ENCODE results near the gene PVALB.

PVALB gene

DNA sequence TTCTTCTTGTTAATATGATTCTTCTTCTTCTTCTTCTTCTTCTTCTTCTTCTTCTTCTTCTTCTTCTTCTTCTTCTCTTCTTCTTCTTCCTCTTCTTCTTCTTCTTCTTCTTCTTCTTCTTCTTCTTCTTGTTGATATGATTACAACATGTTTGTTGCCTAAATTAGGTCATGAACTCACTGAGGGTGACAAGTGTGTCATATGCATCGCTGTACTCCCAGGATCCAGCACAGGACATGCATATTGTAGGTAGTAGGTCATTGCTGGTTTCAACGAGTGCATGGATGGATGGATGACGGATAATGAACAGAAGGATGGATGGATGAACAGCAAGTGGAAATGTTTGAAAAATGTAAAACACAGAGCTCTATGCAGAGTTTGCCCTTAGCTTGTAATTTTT is 14.9 kb upstream of the PVALB start:
- no peak overlapping the region for H3K4me3 ChIP-seq (ENCODE audit: low read length)
- TF ChIP-seq ZNF274 (IDR thresholded peaks at IDR 0.05; ENCODE audit: low read depth, low read length) = no peak

DNA sequence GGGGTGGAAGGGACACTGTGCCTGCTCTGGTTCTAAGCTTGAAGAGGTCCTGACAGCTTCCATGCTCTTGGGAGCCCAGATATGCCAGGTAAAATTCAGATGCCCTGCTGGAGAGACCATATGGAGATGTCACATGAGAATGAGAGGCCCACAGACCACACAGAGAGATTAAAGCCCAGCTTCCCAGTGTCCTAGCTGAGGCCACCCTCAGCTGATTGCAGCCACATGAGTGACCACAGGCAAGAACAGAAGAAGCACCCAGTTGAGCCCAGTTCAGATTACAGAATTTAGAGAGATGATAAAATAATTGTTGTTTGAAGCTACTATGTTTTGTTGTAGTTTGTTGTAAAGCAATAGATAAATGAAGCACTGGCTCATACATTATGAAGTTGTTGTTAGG is 14.4 kb upstream of the PVALB start:
- TF ChIP-seq ZNF274 (IDR thresholded peaks at IDR 0.05; ENCODE audit: low read depth, low read length) = no peak
- no peak overlapping the region for H3K4me3 ChIP-seq (ENCODE audit: low read length)

DNA sequence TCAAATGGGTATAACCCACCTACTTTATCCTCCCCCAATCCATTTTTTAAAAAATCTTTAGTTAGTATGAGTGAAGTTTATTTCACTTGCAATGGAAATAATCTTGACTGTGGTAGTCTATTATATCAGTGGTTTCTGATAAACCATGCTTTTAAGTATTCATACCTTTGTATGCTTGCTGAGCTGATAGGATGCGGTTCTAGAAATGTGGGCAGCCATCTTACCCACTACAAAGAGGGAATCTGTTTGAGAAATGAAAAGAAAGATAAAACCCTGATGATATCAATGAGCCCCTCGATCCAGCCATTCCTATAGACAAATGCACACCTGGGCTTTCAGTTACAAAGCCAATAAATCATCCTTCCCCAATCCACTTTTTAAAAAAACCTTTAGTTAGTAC is 13.8 kb upstream of the PVALB start:
- no peak for TF ChIP-seq ZNF274 (IDR thresholded peaks at IDR 0.05; ENCODE audit: low read depth, low read length)
- H3K4me3 ChIP-seq (ENCODE audit: low read length) = no peak overlapping the region

DNA sequence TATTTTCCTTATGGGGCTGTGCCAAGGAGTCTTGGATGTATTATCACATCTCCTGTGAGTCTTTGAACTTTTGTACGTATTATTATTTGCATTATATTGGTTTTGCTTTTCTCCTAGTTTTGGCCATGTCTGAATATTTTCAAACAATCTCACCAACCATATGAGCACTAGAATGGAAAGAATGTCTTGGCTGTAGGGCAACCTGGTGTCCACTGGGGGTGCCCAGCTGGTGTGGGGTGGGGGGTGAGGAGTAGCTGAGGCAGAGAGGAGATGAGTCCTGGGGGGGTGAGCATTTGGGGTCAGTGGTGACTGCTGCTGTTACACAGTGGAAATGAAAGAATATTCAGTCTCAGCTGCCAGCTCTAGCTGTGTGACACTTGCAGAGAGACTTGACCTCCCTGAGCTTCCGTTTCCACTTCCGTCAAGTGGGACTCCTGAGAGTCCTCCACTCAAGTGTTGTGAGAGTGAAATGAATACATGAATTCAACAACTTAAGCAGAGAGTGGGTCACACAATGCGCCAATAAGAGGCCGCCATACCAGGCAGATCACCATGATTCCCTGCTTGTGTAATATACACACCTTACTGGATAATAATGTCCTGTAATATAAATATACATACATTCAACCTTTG is 12.7 kb upstream of the PVALB start:
- H3K4me3 ChIP-seq (ENCODE audit: low read length) = no peak overlapping the region
- TF ChIP-seq ZNF274 (IDR thresholded peaks at IDR 0.05; ENCODE audit: low read depth, low read length) = no peak

DNA sequence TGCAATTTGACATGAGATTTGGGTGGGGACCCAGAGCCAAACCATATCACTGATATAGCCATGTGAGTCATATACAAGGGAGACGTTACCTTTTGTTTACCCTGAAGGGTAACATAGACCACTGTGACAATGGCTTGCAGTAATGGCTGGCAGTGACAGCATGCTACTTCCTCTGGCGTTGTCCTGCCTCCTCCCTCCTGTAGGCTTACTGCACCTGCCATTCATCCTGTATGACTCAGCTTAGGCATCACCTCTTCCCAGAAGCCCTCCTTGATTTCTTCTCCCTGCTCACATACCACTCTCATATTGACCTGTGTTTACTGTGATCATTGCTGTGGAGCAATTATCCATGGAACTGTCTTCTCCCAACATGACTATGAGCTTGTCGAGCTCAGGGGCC is 12.0 kb upstream of the PVALB start:
- no peak overlapping the region for H3K4me3 ChIP-seq (ENCODE audit: low read length)
- no peak for TF ChIP-seq ZNF274 (IDR thresholded peaks at IDR 0.05; ENCODE audit: low read depth, low read length)

DNA sequence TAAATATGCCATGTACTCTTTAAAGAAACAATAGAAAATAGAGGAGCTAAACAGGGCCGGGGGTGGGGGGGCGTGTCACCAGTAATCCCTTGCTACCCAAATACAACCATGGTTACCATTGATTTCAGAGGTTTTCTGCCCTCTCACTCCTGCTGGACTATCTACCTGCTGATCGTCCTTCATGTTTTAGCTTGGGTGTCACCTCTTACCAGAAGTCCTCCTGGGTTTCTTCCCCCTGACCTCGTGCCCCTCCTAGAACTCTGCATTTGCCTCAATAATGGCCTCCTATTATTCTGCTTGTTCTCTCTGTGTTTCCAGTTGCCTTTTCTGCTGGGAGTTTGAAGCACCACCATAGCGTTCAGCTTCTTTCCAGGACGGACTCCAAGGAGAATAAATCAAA is 9.4 kb upstream of the PVALB start:
- TF ChIP-seq ZNF274 (IDR thresholded peaks at IDR 0.05; ENCODE audit: low read depth, low read length) = no peak
- H3K4me3 ChIP-seq (ENCODE audit: low read length) = no peak overlapping the region

DNA sequence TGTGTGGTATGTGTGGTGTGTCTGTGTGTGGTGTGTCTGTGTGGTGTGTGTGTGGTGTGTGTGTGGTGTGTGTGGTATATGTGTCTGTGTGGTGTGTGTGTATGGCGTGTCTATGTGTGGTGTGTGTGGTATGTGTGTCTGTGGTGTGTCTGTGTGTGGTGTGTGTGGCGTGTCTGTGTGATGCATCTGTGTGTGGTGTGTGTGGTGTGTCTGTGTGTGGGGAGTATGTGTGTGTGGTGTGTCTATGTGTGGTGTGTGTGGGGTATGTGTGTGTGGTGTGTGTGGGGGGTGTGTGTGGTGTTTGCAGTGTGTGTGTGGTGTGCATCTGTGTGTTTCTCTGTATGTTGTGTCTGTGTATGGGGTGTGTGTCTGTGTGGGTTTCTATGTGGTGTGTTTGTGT is 7.8 kb upstream of the PVALB start:
- no peak overlapping the region for H3K4me3 ChIP-seq (ENCODE audit: low read length)
- no peak for TF ChIP-seq ZNF274 (IDR thresholded peaks at IDR 0.05; ENCODE audit: low read depth, low read length)

DNA sequence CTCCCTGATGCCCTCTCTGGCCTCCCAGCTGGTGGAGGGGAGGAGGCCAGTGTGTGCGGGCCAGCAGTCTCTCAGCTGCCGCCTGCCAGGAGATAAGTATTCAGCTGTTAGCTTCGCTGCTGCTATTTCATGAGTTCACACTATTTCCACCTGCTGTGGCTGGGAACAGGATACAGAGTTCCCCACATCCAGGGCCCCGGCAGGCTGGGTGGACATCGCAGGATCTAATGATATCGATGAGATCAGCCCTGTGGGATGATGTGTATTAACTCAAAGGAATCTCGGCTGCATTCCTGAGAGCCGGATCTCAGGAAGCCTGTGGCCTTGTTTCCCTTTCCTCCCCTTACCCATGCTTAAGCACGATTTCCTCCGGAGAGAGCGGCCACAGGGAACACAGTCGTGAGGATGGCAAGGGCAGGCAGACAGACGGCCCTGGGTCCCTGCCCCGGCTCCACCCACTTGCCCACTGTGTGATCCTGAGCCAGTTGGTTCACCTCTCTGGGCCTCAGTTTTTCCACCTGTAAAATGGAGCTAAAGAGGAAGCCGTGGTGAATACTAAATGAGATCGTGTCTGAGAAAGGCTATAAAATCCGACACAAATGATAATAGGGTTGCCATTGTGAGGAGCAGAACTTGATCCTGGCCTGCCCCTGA is 6.5 kb upstream of the PVALB start:
- TF ChIP-seq ZNF274 (IDR thresholded peaks at IDR 0.05; ENCODE audit: low read depth, low read length) = no peak
- no peak overlapping the region for H3K4me3 ChIP-seq (ENCODE audit: low read length)

DNA sequence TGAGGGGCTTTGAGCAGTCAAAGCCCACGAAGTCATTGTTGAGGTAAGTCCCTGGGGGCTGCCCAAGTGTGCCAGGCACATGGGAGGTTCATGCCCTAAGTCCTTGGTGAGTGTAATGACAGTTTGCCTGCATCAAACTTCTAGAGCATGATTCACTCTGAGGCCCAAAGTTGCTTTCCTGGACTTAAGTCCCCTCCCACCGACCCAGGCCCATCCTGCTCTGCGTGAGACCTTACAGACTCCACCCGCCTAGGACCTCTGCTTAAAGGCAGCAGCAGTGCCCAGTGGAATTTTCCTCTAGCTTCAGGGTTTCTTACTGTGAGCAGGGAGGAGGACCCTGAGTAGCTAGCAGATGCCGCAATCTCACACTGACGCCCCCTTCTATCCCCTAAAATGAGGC is 5.7 kb upstream of the PVALB start:
- H3K4me3 ChIP-seq (ENCODE audit: low read length) = no peak overlapping the region
- no peak for TF ChIP-seq ZNF274 (IDR thresholded peaks at IDR 0.05; ENCODE audit: low read depth, low read length)

DNA sequence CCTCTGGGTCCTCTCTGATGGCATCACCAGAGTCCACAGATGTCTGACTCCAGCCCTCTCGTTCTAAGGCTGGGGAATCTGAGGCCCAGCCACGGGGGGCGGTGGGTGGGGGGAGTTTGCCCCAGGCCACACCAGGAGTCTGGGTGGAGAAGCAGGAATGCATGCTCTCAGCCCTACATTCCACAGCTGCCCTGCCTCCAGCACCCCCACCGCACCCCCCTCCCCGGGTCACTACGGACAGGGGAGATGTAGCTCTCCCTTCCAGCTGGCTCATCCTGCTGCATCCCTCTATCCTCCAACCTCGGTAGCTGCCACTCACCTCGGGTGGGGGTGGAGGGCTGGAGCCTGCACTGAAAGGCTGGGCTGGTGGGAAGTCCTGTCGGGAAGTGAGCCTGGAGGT is 2.3 kb upstream of the PVALB start:
- TF ChIP-seq ZNF274 (IDR thresholded peaks at IDR 0.05; ENCODE audit: low read depth, low read length) = no peak
- no peak overlapping the region for H3K4me3 ChIP-seq (ENCODE audit: low read length)

DNA sequence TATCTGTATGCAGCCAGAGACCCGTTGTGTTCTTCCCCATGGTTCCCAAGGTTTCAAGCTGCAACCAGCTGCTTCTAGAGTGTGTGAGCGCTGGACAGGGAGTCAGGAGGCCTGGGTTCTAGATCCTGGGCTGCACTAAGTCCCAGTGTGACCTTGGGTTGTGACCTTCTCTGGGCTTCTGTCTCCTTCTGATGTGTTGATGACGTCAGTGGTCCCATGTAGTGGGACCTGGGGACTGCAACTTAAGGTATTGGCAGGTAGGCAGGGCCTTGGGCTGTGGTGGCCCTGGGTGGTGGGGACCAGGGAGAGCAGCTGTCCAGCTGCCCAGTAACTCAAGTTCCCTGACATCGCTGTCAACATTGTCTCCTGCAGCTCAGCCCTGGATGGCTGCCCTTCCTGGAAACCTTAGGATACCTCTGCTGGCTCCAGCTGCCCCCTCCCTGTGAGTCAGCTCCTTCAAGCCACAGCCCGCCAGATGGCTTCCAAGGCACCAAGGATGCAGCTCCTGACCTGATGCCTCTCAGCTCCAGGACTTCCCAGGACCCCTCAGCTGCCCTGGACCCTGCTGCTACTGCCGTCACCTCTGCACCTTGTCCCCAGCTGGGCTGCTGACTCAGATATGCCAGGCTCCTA is 1.3 kb upstream of the PVALB start:
- H3K4me3 ChIP-seq (ENCODE audit: low read length) = no peak overlapping the region
- TF ChIP-seq ZNF274 (IDR thresholded peaks at IDR 0.05; ENCODE audit: low read depth, low read length) = no peak

DNA sequence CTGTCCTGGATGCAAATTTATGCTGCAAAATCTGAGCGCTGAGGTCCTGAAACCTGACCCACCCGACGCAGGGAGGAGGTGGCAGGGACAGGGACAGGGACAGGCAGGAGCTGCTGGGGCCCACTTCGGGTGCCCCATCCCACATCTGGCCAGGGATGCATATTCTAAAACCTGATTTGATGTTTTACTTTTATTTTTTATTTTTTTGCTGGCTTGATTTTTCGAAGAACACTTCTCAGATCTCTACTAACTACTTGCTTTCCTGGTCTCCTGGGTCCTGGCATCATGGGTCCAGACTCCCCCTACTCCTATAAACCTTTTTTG is 652 bp upstream of the PVALB start:
- no peak for TF ChIP-seq ZNF274 (IDR thresholded peaks at IDR 0.05; ENCODE audit: low read depth, low read length)
- H3K4me3 ChIP-seq (ENCODE audit: low read length) = no peak overlapping the region

DNA sequence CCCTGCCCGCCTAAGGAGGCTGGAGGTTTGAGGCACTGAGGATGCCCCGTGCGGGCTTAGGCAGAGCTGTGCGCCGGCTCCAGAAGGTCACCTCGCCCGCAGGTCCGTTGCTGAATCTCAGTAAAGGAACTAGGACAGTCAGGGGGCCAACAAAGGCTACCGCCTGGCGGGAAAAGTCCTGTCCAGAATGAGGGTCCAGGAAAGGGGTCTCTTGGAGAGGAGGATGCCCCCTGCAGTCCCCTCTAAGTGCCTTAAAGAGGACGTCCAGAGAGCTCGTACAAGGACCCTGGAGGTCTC is 548 bp downstream of the PVALB start:
- TF ChIP-seq ZNF274 (IDR thresholded peaks at IDR 0.05; ENCODE audit: low read depth, low read length) = no peak
- H3K4me3 ChIP-seq (ENCODE audit: low read length) = no peak overlapping the region

DNA sequence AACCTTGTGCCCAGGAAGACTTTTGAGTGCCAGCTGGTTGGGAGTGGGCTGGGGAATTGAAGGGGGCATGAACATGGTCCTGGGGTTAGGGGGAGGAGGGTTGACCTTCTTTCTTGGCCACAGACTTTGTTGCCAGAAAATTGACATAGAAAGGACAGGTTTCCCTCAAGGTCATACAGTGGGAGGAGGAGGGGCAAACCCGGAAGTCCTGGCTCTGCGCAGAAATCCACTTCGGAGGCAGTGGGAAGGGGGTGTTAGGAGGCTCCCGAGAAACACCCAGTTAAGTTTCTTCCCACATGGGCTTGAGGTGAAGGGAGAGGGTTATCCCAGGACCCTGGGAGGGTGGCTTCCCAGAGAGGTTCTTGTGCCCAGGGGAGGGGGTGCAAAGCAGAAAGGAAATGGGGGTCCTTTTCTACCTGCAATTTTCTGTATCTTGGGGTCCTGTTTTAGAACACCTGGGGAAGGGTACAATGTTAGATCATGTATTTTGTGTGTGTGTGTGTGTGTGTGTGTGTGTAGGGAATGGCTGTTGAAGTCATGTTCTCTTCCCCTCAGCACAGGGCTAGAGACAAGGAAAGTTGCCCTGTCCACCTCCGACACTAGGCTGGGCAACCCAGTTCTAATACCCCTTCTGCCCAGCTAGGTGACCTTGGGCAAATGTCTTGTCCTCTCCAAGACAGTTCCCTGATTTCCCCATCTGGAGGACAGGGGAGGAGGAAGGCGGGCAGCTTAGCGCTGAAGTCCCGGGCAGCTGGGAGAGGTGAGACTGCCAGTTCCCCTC is 1.1 kb downstream of the PVALB start:
- H3K4me3 ChIP-seq (ENCODE audit: low read length) = no peak overlapping the region
- TF ChIP-seq ZNF274 (IDR thresholded peaks at IDR 0.05; ENCODE audit: low read depth, low read length) = no peak

DNA sequence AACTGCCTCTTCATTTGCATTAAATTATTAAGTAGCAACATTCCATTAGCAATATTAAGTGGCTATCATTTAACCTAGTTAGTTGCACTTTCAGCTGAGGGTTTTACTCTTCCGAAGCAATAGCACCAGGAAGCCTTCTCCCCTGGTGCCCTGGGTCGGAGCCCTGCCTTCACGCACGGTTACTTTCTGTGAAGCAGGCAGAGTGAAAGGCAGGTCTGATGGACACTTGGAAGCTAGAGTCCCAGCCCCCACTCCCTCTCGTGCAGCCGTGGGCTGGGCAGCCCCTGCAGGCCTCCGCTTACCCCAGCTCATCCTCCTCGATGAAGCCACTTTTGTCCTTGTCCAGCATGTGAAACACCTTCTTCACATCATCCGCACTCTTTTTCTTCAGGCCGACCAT is 2.0 kb downstream of the PVALB start:
- H3K4me3 ChIP-seq (ENCODE audit: low read length) = no peak overlapping the region
- no peak for TF ChIP-seq ZNF274 (IDR thresholded peaks at IDR 0.05; ENCODE audit: low read depth, low read length)

Data from GM08714 (cell line).